RWPE2 (cell line): ENCODE results near the gene PRKAG2.
A peak's percentile ranks its signal among the peaks of the same experiment; 100 is the strongest.

ENCODE experiments used
- ATAC-seq: fragments of 200-7000 bp; cut with Tn5 transposase; 3 replicates; pipeline ENCODE4 v1.9.1; 2021; ENCODE audit warnings: low read depth
- DNase-seq: peaks from one replicate; pipeline ENCODE4 v3.0.0-alpha.2; 2020; ENCODE audit warnings: low spot score
- H3K27ac ChIP-seq: fragments of 450-650 bp; 2 replicates; pipeline ENCODE4 v1.5.1; 2017; ENCODE audit warnings: mild to moderate bottlenecking; ENCODE audit not compliant: poor library complexity, severe bottlenecking
- H3K27me3 ChIP-seq: fragments of 250-450 bp; sonication (Bioruptor Pico); 2 replicates; pipeline ENCODE4 v1.5.1; 2021; ENCODE audit warnings: mild to moderate bottlenecking, moderate library complexity; ENCODE audit not compliant: insufficient read depth, poor library complexity, severe bottlenecking
- H3K36me3 ChIP-seq: fragments of 250-450 bp; sonication (Bioruptor Pico); 2 replicates; pipeline ENCODE4 v1.5.1; 2020; ENCODE audit warnings: low read depth, mild to moderate bottlenecking, moderate library complexity
- H3K4me1 ChIP-seq: fragments of 250-450 bp; sonication (Bioruptor Pico); 2 replicates; pipeline ENCODE4 v1.5.1; 2021; ENCODE audit warnings: mild to moderate bottlenecking, moderate library complexity; ENCODE audit not compliant: insufficient read depth, poor library complexity, severe bottlenecking
- H3K4me3 ChIP-seq: fragments of 250-450 bp; sonication (Bioruptor Pico); 2 replicates; pipeline ENCODE4 v1.5.1; 2021; ENCODE audit warnings: mild to moderate bottlenecking, moderate library complexity; ENCODE audit not compliant: severe bottlenecking
- H3K9me3 ChIP-seq: fragments of 250-450 bp; sonication (Bioruptor Pico); 2 replicates; pipeline ENCODE4 v1.5.1; 2021; ENCODE audit warnings: mild to moderate bottlenecking, moderate library complexity; ENCODE audit not compliant: severe bottlenecking
- TF ChIP-seq, protein P1 (sequence below): fragments of 450-650 bp; IDR thresholded peaks from one replicate; pipeline ENCODE4 v1.5.1; 2017; ENCODE audit warnings: mild to moderate bottlenecking, moderate library complexity; ENCODE audit not compliant: poor library complexity, severe bottlenecking

The PRKAG2 gene

DNA sequence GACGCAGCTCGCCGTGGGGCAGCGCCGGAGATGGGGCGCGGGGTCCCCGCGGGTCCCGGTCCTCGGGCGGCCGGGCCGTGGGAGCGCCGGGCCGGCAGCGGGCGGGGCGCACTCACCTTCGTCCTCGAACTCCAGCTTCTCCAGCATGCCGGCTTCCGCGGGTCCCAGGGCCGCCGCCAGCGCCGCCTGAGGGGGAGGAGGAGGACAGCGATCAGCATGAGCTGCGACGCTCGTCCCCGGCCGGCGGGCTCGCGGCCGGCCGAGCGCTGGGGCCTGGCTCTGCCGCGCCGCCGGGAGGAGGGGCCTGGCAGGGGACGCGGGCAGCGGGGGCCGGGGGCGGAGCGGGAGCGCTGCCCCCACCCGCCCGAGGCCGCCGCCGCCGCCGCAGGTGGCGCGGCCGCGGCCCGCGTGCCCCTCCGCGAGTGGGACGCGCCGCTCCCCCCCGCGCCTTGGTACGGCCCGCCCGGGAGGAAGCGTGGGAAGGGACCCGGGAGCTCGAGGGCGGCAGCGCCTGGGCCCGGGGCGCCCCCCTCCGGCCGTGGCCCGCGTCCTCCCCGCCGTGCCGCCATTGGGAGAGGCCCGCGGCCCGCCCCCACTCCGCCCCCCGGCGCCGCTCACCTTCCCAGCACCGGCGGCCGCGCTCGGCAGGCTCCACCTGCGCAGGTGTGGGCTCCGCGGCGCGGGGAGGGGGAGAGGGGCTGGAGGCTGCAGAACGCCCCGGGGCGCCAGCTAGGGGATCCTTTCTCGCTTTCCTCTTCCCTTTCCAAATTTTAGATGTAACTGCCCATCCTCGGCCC is 244.8 kb downstream of the PRKAG2 start:
- no peaks in the 10 kb centered on the region for H3K9me3 ChIP-seq
- peaks cover 41% of the 10 kb centered on the region for H3K4me1 ChIP-seq
- peak overlapping the region; percentile 79 for H3K27ac ChIP-seq
- ATAC-seq = peak; percentile 69
- no peak for DNase-seq
- peak overlapping the region; percentile 98 for H3K4me3 ChIP-seq
- TF ChIP-seq, protein P1, sequence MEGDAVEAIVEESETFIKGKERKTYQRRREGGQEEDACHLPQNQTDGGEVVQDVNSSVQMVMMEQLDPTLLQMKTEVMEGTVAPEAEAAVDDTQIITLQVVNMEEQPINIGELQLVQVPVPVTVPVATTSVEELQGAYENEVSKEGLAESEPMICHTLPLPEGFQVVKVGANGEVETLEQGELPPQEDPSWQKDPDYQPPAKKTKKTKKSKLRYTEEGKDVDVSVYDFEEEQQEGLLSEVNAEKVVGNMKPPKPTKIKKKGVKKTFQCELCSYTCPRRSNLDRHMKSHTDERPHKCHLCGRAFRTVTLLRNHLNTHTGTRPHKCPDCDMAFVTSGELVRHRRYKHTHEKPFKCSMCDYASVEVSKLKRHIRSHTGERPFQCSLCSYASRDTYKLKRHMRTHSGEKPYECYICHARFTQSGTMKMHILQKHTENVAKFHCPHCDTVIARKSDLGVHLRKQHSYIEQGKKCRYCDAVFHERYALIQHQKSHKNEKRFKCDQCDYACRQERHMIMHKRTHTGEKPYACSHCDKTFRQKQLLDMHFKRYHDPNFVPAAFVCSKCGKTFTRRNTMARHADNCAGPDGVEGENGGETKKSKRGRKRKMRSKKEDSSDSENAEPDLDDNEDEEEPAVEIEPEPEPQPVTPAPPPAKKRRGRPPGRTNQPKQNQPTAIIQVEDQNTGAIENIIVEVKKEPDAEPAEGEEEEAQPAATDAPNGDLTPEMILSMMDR = peak; percentile 81
- H3K36me3 ChIP-seq = peaks cover 31% of the 10 kb centered on the region
- H3K27me3 ChIP-seq = no peaks in the 10 kb centered on the region

- Histone ChIP-seq H3K4me1 (peaks cover 41% of the 10 kb centered on the region), H3K27me3 (no peaks in the 10 kb centered on the region), H3K36me3 (peaks cover 32% of the 10 kb centered on the region), H3K9me3 (no peaks in the 10 kb centered on the region), H3K4me3 (peak overlapping the region; percentile 98), H3K27ac (peak overlapping the region; percentile 79)
- ATAC-seq = peak; percentile 27
- no peak for DNase-seq
- TF ChIP-seq, protein P1 = no peak
Measured at GRCh38 chr7:151631570-151631952, 245.4 kb downstream of the PRKAG2 start.

DNA sequence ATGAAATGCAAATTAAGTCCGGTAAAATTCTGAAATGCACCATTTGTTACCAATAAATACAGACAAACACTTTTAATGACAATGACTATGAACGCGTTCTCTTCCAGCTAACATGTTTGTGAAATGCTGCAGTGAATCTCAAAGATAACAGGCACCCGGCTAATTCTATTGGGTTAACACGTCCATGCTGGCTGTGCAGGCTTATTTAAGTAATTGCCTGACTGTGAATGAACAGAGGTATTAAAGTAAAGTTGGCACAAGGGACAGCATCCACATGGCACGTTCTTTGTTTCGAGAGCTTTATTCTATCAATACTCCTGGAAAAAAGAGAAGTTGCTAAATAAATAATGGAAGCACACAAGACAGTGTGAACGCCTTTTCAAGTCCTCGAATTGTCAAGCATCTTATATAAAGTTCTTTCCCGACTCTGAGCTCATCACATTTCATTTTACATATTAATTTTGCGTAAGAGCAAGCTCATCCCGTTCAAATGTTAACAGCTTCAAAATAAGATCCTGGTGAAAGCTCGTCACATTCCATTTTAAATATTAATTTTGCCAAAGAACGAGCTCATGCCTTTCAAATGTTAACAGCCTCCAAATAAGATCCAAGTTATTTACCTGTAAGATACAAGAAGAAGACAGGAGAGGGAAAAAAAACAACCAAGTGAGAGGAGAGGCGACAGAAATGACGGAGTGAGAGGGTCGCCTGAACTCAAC is 245.9 kb downstream of the PRKAG2 start:
- ATAC-seq (no peak), DNase-seq (no peak)
- Histone ChIP-seq H3K4me1 (peaks cover 37% of the 10 kb centered on the region), H3K4me3 (peak overlapping the region; percentile 98), H3K27me3 (no peaks in the 10 kb centered on the region), H3K27ac (peak overlapping the region; percentile 79), H3K9me3 (no peaks in the 10 kb centered on the region), H3K36me3 (peaks cover 33% of the 10 kb centered on the region)
- TF ChIP-seq, protein P1 = no peak

- Histone ChIP-seq H3K4me3 (peak overlapping the region; percentile 98), H3K9me3 (no peaks in the 10 kb centered on the region), H3K36me3 (peaks cover 40% of the 10 kb centered on the region), H3K4me1 (peaks cover 31% of the 10 kb centered on the region), H3K27me3 (no peaks in the 10 kb centered on the region), H3K27ac (peak overlapping the region; percentile 79)
- DNase-seq (no peak), ATAC-seq (no peak)
- TF ChIP-seq, protein P1 = no peak
Measured at GRCh38 chr7:151630358-151630757, 246.6 kb downstream of the PRKAG2 start.
